ENCODE measurements around the gene RTL10. TPM values are rescaled to one million over a fixed set of nuclear protein-coding genes. Genes with fewer than 3 reads are reported as not detected.

Gene RTL10
- total and polyA plus RNA-seq, 2 of the 13 experiments (the other 11 are each of a cell fraction or from before 2014, with no cell fraction given) = 14.1 to 15.8 TPM

GRCh38 chr22:19892257-19892879 is 37.7 kb upstream of the RTL10 start (continued):
- TF ChIP-seq AFF4 (CRISPR knock-in tag; IDR thresholded peaks at IDR 0.05) (0 out of 2 replicates have a peak, but pooled peaks have one; percentile 70), ARNTL (CRISPR knock-in tag; IDR thresholded peaks at IDR 0.05) (0 out of 2 replicates have a peak, but pooled peaks have one; percentile 73), ZBTB7A (CRISPR knock-in tag; IDR thresholded peaks at IDR 0.05) (peak; percentile 93; the same call in 1 of the 2 replicates), SNAPC5 (CRISPR knock-in tag; IDR thresholded peaks at IDR 0.05; ENCODE audit: borderline replicate concordance) (peak; percentile 90; the same call in 1 of the 2 replicates), ZUFSP (CRISPR knock-in tag; IDR thresholded peaks at IDR 0.05; ENCODE audit: borderline replicate concordance) (no peak), MLXIP (CRISPR knock-in tag; IDR thresholded peaks at IDR 0.05; ENCODE audit: borderline replicate concordance) (peak; percentile 90), CEBPB (IDR thresholded peaks at IDR 0.05; ENCODE audit: borderline replicate concordance, low read depth, low read length) (no peak), HDAC1 (CRISPR knock-in tag; IDR thresholded peaks at IDR 0.05) (peak; percentile 84), STAT5B (CRISPR knock-in tag; IDR thresholded peaks at IDR 0.05) (no peak), NRL (CRISPR knock-in tag; IDR thresholded peaks at IDR 0.05; ENCODE audit: borderline replicate concordance) (peak; percentile 97), YY1 (IDR thresholded peaks at IDR 0.05; ENCODE audit: insufficient read depth, insufficient replicate concordance, low read depth, low read length) (peak; percentile 47), RBM22 (optimal IDR thresholded peaks at IDR 0.05; ENCODE audit: low read length) (no peak), SMAD3 (CRISPR knock-in tag; IDR thresholded peaks at IDR 0.05) (peak; percentile 80; the same call in 1 of the 2 replicates), FOXO4 (CRISPR knock-in tag; conservative IDR thresholded peaks at IDR 0.05) (peak; percentile 97; the same call in 1 of the 2 replicates), RARG (CRISPR knock-in tag; IDR thresholded peaks at IDR 0.05; ENCODE audit: low read depth) (no peak)
- TF ChIP-seq, protein P1, sequence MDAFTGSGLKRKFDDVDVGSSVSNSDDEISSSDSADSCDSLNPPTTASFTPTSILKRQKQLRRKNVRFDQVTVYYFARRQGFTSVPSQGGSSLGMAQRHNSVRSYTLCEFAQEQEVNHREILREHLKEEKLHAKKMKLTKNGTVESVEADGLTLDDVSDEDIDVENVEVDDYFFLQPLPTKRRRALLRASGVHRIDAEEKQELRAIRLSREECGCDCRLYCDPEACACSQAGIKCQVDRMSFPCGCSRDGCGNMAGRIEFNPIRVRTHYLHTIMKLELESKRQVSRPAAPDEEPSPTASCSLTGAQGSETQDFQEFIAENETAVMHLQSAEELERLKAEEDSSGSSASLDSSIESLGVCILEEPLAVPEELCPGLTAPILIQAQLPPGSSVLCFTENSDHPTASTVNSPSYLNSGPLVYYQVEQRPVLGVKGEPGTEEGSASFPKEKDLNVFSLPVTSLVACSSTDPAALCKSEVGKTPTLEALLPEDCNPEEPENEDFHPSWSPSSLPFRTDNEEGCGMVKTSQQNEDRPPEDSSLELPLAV (CRISPR knock-in tag; conservative IDR thresholded peaks at IDR 0.05; ENCODE audit: low read depth) = no peak

Measured in HepG2 (cell line).